Measurements from ENCODE around the gene VGF. TPM values are rescaled to one million over a fixed set of nuclear protein-coding genes. Genes with fewer than 3 reads are reported as not detected.

The VGF gene
- total RNA-seq, 1 experiment from 2014 or later = 11.2 TPM

- POLR2A ChIA-PET = interaction anchor here (0.6 to 3.5 kb wide), 7 partner anchors 9 to 423 kb away, joined by 3 to 28 read pairs (median 4); partner anchors contain the start of genes VGF and ZNHIT1
- BruUV-seq (replicated peaks) = no TSS peak
Observed at GRCh38 chr7:101153969-101154692, 11.2 kb downstream of the VGF start, which contains the start of gene AP1S1. TSS of gene AP1S1 (plus strand) at chr7:101154476. CDS start at chr7:101154515, 39 bp downstream.

GRCh38 chr7:101151908-101152651 is 13.3 kb downstream of the VGF start:
- TF ChIP-seq CTCF (IDR thresholded peaks at IDR 0.05; ENCODE audit: unreplicated experiment) = no peak
- H3K27ac Mint-ChIP-seq (ENCODE audit: low read depth, unreplicated experiment) = no peak overlapping the region
- H3K9me3 Mint-ChIP-seq (ENCODE audit: unreplicated experiment) = no peaks in the 10 kb centered on the region
- ChIA-PET POLR2A (interaction anchor here (1.0 to 1.3 kb wide), 3 partner anchors 12 to 102 kb away, joined by 3 to 5 read pairs (median 4); no protein-coding TSS in a partner anchor), CTCF (interaction anchor here (0.5 to 6.6 kb wide), 11 partner anchors 9 to 459 kb away, joined by 3 to 70 read pairs (median 3); no protein-coding TSS in a partner anchor)
- no peak overlapping the region for H3K4me3 Mint-ChIP-seq (ENCODE audit: unreplicated experiment)
- peaks cover 22% of the 10 kb centered on the region for H3K4me1 Mint-ChIP-seq (ENCODE audit: insufficient read depth, unreplicated experiment)
- peaks cover 3% of the 10 kb centered on the region for H3K36me3 Mint-ChIP-seq (ENCODE audit: insufficient read depth, unreplicated experiment)
- peaks cover 17% of the 10 kb centered on the region for H3K27me3 Mint-ChIP-seq (ENCODE audit: insufficient read depth, unreplicated experiment)
- BruUV-seq (replicated peaks) = no TSS peak
- no peak for DNase-seq (ENCODE audit: unreplicated experiment)
- intact Hi-C loops (cut with micrococcal nuclease) = no loop called here

More at GRCh38 chr7:101153969-101154692, 11.2 kb downstream of the VGF start, which contains the start of gene AP1S1:
- Mint-ChIP-seq H3K27ac (ENCODE audit: low read depth, unreplicated experiment) (peak within 1 kb of the TSS; percentile 87), H3K27me3 (ENCODE audit: insufficient read depth, unreplicated experiment) (peaks cover 17% of the 10 kb centered on the region), H3K4me3 (ENCODE audit: unreplicated experiment) (peak within 1 kb of the TSS; percentile 82), H3K36me3 (ENCODE audit: insufficient read depth, unreplicated experiment) (peaks cover 24% of the 10 kb centered on the region), H3K4me1 (ENCODE audit: insufficient read depth, unreplicated experiment) (peaks cover 23% of the 10 kb centered on the region), H3K9me3 (ENCODE audit: unreplicated experiment) (no peaks in the 10 kb centered on the region)
- CTCF ChIA-PET = interaction anchor here (0.8 to 6.6 kb wide), 4 partner anchors 12 to 90 kb away, joined by 5 to 70 read pairs (median 15); partner anchors contain the start of gene FIS1
- intact Hi-C loops (cut with micrococcal nuclease) = no loop called here
- peak; percentile 93 for DNase-seq (ENCODE audit: unreplicated experiment)
- TF ChIP-seq CTCF (IDR thresholded peaks at IDR 0.05; ENCODE audit: unreplicated experiment) = no peak

- H3K4me3 Mint-ChIP-seq (ENCODE audit: unreplicated experiment) = no peak overlapping the region
- POLR2A ChIA-PET = interaction anchor here (0.7 to 1.7 kb wide), 8 partner anchors 12 to 105 kb away, joined by 3 to 12 read pairs (median 4); partner anchors contain the start of gene TRIM56
- H3K9me3 Mint-ChIP-seq (ENCODE audit: unreplicated experiment) = no peaks in the 10 kb centered on the region
- intact Hi-C loops (cut with micrococcal nuclease) = no loop called here
- CTCF ChIA-PET = interaction anchor here (0.7 to 7.7 kb wide), 10 partner anchors 12 to 150 kb away, joined by 3 to 203 read pairs (median 8); partner anchors contain the start of genes AP1S1 and FIS1
- peaks cover 43% of the 10 kb centered on the region for H3K4me1 Mint-ChIP-seq (ENCODE audit: insufficient read depth, unreplicated experiment)
- BruUV-seq (replicated peaks) = no TSS peak
- peak overlapping the region; percentile 73 for H3K27ac Mint-ChIP-seq (ENCODE audit: low read depth, unreplicated experiment)
- TF ChIP-seq CTCF (IDR thresholded peaks at IDR 0.05; ENCODE audit: unreplicated experiment) = no peak
- DNase-seq (ENCODE audit: unreplicated experiment) = peak; percentile 73
- H3K36me3 Mint-ChIP-seq (ENCODE audit: insufficient read depth, unreplicated experiment) = peaks cover 7% of the 10 kb centered on the region
- no peaks in the 10 kb centered on the region for H3K27me3 Mint-ChIP-seq (ENCODE audit: insufficient read depth, unreplicated experiment)
Observed at GRCh38 chr7:101140746-101141382, 24.5 kb downstream of the VGF start.
